SK-N-SH treated with all-trans-retinoic acid at 6 μM for 48 hours (cell line): ENCODE measurements around the gene CCDC59.

Experiments
- ATAC-seq: fragments of 200-7000 bp; cut with Tn5 transposase; 3 replicates; pipeline ENCODE4 v1.9.1; 2020; ENCODE audit warnings: mild to moderate bottlenecking, moderate library complexity
- ARNTL ChIP-seq: fragments of 450-650 bp; formaldehyde crosslinking; IDR thresholded peaks from 2 replicates; pipeline ENCODE4 v1.5.0; 2020; ENCODE audit warnings: low read depth, mild to moderate bottlenecking, moderate library complexity, borderline replicate concordance
- ESRRG ChIP-seq: fragments of 250-450 bp; sonication (Bioruptor Pico); IDR thresholded peaks from 2 replicates; pipeline ENCODE4 v1.6.1; 2021; ENCODE audit warnings: mild to moderate bottlenecking
- GLIS3 ChIP-seq: fragments of 250-450 bp; sonication (Bioruptor Pico); IDR thresholded peaks from 2 replicates; pipeline ENCODE4 v1.5.0; 2020; ENCODE audit warnings: mild to moderate bottlenecking, moderate library complexity
- ISL1 ChIP-seq: fragments of 250-450 bp; sonication (Bioruptor Pico); IDR thresholded peaks from 2 replicates; pipeline ENCODE4 v2.1.2; 2022; ENCODE audit warnings: mild to moderate bottlenecking, moderate library complexity
- OSR1 ChIP-seq: fragments of 250-450 bp; sonication (Bioruptor Pico); IDR thresholded peaks from 2 replicates; pipeline ENCODE4 v1.8.0; 2022; ENCODE audit warnings: moderate library complexity, mild to moderate bottlenecking, inconsistent platforms
- PPARA ChIP-seq: fragments of 250-450 bp; sonication (Bioruptor Pico); IDR thresholded peaks from 2 replicates; pipeline ENCODE4 v1.5.0; 2020; ENCODE audit warnings: mild to moderate bottlenecking, borderline replicate concordance
- RARB ChIP-seq: fragments of 250-450 bp; sonication (Bioruptor Pico); IDR thresholded peaks from 2 replicates; pipeline ENCODE4 v1.8.0; 2021; ENCODE audit warnings: mild to moderate bottlenecking, moderate library complexity
- SNAI2 ChIP-seq: fragments of 250-450 bp; sonication (Bioruptor Pico); IDR thresholded peaks from 2 replicates; pipeline ENCODE4 v1.5.0; 2020; ENCODE audit warnings: mild to moderate bottlenecking, moderate library complexity
- TCF4 ChIP-seq: fragments of 250-450 bp; sonication (Bioruptor Pico); IDR thresholded peaks from 2 replicates; pipeline ENCODE4 v1.8.0; 2021; ENCODE audit warnings: mild to moderate bottlenecking, moderate library complexity, borderline replicate concordance
- TOX ChIP-seq: fragments of 250-450 bp; sonication (Bioruptor Pico); IDR thresholded peaks from 2 replicates; pipeline ENCODE4 v1.8.0; 2021; ENCODE audit warnings: mild to moderate bottlenecking, moderate library complexity, borderline replicate concordance
- ZFP3 ChIP-seq: fragments of 250-450 bp; sonication (Bioruptor Pico); IDR thresholded peaks from 2 replicates; pipeline ENCODE4 v1.5.0; 2020; ENCODE audit warnings: mild to moderate bottlenecking, moderate library complexity
- ZFP30 ChIP-seq: fragments of 450-650 bp; formaldehyde crosslinking; IDR thresholded peaks from 2 replicates; pipeline ENCODE4 v1.5.0; 2022; ENCODE audit warnings: mild to moderate bottlenecking, moderate library complexity
- ZNF565 ChIP-seq: fragments of 450-650 bp; formaldehyde crosslinking; conservative IDR thresholded peaks from 2 replicates; pipeline ENCODE4 v1.5.0; 2020; ENCODE audit warnings: low read depth, mild to moderate bottlenecking, moderate library complexity
- ZNF70 ChIP-seq: fragments of 450-650 bp; formaldehyde crosslinking; IDR thresholded peaks from 2 replicates; pipeline ENCODE4 v1.5.0; 2020; ENCODE audit warnings: mild to moderate bottlenecking, moderate library complexity
- ZNF8 ChIP-seq: fragments of 450-650 bp; formaldehyde crosslinking; IDR thresholded peaks from 2 replicates; pipeline ENCODE4 v1.5.0; 2020; ENCODE audit warnings: mild to moderate bottlenecking, moderate library complexity
- TF ChIP-seq, protein P1 (sequence below): fragments of 250-450 bp; sonication (Bioruptor Pico); IDR thresholded peaks from 2 replicates; pipeline ENCODE4 v1.8.0; 2021; ENCODE audit warnings: low read depth, mild to moderate bottlenecking, moderate library complexity, borderline replicate concordance
- TF ChIP-seq, protein P2 (sequence below): fragments of 250-450 bp; sonication (Bioruptor Pico); IDR thresholded peaks from 2 replicates; pipeline ENCODE4 v1.8.0; 2020; ENCODE audit warnings: mild to moderate bottlenecking, moderate library complexity, borderline replicate concordance
- TF ChIP-seq, protein P3 (sequence below): fragments of 250-450 bp; sonication (Bioruptor Pico); IDR thresholded peaks from 2 replicates; pipeline ENCODE4 v1.5.1; 2021; ENCODE audit warnings: mild to moderate bottlenecking, moderate library complexity
- TF ChIP-seq, protein P4 (sequence below): fragments of 250-450 bp; sonication (Bioruptor Pico); IDR thresholded peaks from 2 replicates; pipeline ENCODE4 v1.5.1; 2020; ENCODE audit warnings: low read depth, mild to moderate bottlenecking, moderate library complexity
- TF ChIP-seq, protein P5 (sequence below): fragments of 250-450 bp; sonication (Bioruptor Pico); IDR thresholded peaks from 2 replicates; pipeline ENCODE4 v1.5.0; 2020; ENCODE audit warnings: mild to moderate bottlenecking, moderate library complexity

Gene CCDC59

DNA sequence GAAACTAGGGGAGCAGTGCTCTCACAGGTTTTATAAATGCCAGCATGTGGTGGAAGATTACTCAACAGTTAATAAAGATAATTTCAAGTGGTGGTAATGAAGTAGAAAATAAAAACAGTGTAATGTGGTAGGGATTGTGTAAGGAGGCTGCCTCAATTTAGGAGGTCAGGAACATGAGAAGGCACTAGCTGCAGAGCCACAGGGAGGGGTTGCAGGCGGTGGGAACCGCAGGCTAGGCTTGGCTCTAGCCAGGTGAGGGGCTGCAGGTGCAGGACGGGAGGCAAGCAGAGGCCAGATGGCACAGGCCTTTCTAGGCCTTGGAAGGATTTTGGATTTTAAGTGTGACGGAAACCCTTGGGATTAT, 910 bp upstream of the CCDC59 start:
- no peak for TF ChIP-seq OSR1 (CRISPR knock-in tag)
- TF ChIP-seq PPARA (CRISPR knock-in tag) = no peak
- no peak for TF ChIP-seq ISL1 (CRISPR knock-in tag)
- TF ChIP-seq RARB = no peak
- TF ChIP-seq TOX (CRISPR knock-in tag) = no peak
- no peak for TF ChIP-seq ZNF8 (CRISPR knock-in tag)
- no peak for TF ChIP-seq ESRRG (CRISPR knock-in tag)
- no peak for TF ChIP-seq ZNF70
- ATAC-seq = peak; percentile 43

DNA sequence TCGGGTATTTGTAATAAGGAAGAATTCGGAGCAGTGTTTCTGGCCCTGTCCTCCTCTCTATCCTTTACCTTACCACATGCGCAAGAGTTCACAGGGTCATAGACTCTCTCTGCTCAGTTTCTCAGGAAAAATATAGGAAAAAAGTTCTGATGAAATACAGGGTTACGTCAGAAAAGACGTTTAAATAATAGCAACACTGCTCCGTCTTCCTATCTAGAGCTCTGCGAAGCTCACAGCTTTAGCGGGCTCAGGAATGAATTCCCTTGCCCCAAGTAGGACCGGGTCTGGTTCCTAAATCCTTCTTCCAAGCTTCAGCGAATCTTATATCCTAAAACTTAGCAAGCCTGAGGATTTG, 365 bp downstream of the CCDC59 start:
- no peak; the same call in 2 of the 3 replicates for ATAC-seq
- TF ChIP-seq, protein P1, sequence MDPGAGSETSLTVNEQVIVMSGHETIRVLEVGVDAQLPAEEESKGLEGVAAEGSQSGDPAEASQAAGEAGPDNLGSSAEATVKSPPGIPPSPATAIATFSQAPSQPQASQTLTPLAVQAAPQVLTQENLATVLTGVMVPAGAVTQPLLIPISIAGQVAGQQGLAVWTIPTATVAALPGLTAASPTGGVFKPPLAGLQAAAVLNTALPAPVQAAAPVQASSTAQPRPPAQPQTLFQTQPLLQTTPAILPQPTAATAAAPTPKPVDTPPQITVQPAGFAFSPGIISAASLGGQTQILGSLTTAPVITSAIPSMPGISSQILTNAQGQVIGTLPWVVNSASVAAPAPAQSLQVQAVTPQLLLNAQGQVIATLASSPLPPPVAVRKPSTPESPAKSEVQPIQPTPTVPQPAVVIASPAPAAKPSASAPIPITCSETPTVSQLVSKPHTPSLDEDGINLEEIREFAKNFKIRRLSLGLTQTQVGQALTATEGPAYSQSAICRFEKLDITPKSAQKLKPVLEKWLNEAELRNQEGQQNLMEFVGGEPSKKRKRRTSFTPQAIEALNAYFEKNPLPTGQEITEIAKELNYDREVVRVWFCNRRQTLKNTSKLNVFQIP (CRISPR knock-in tag) = no peak
- no peak for TF ChIP-seq ZNF565 (CRISPR knock-in tag)
- no peak for TF ChIP-seq PPARA (CRISPR knock-in tag)
- TF ChIP-seq ZNF70 = no peak
- TF ChIP-seq, all 23 proteins: peak for 0

DNA sequence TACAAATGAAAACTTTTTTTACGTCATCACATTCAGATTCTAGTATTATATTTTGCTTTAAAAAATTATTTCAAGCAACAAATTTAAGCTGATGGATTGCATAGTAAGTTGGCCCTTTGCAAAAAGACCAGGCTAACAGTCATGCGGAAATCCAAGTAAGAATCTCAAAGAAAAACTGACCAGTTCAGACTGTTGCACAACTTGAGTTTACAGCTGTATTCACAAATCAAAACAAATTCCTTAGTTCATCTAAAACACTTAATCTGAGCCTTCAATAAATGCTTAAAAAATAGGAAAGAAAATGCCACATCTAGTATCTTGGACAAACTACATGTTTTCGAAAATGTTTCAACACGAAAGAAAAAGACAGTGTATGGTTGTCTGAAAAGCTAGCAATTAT, 847 bp downstream of the CCDC59 start:
- TF ChIP-seq TCF4 (CRISPR knock-in tag) (no peak), ZFP30 (CRISPR knock-in tag) (no peak), ZNF8 (CRISPR knock-in tag) (no peak), SNAI2 (CRISPR knock-in tag) (no peak), GLIS3 (no peak), ZFP3 (CRISPR knock-in tag) (no peak), PPARA (CRISPR knock-in tag) (no peak), TOX (CRISPR knock-in tag) (no peak), ZNF565 (CRISPR knock-in tag) (no peak), ZNF70 (no peak), RARB (no peak), ARNTL (no peak), ESRRG (CRISPR knock-in tag) (no peak), ISL1 (CRISPR knock-in tag) (no peak)
- TF ChIP-seq, protein P2, sequence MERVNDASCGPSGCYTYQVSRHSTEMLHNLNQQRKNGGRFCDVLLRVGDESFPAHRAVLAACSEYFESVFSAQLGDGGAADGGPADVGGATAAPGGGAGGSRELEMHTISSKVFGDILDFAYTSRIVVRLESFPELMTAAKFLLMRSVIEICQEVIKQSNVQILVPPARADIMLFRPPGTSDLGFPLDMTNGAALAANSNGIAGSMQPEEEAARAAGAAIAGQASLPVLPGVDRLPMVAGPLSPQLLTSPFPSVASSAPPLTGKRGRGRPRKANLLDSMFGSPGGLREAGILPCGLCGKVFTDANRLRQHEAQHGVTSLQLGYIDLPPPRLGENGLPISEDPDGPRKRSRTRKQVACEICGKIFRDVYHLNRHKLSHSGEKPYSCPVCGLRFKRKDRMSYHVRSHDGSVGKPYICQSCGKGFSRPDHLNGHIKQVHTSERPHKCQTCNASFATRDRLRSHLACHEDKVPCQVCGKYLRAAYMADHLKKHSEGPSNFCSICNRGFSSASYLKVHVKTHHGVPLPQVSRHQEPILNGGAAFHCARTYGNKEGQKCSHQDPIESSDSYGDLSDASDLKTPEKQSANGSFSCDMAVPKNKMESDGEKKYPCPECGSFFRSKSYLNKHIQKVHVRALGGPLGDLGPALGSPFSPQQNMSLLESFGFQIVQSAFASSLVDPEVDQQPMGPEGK (CRISPR knock-in tag) = no peak
- TF ChIP-seq, protein P1 (CRISPR knock-in tag) = no peak
- TF ChIP-seq, protein P3, sequence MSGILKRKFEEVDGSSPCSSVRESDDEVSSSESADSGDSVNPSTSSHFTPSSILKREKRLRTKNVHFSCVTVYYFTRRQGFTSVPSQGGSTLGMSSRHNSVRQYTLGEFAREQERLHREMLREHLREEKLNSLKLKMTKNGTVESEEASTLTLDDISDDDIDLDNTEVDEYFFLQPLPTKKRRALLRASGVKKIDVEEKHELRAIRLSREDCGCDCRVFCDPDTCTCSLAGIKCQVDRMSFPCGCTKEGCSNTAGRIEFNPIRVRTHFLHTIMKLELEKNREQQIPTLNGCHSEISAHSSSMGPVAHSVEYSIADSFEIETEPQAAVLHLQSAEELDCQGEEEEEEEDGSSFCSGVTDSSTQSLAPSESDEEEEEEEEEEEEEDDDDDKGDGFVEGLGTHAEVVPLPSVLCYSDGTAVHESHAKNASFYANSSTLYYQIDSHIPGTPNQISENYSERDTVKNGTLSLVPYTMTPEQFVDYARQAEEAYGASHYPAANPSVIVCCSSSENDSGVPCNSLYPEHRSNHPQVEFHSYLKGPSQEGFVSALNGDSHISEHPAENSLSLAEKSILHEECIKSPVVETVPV = no peak
- TF ChIP-seq, protein P4, sequence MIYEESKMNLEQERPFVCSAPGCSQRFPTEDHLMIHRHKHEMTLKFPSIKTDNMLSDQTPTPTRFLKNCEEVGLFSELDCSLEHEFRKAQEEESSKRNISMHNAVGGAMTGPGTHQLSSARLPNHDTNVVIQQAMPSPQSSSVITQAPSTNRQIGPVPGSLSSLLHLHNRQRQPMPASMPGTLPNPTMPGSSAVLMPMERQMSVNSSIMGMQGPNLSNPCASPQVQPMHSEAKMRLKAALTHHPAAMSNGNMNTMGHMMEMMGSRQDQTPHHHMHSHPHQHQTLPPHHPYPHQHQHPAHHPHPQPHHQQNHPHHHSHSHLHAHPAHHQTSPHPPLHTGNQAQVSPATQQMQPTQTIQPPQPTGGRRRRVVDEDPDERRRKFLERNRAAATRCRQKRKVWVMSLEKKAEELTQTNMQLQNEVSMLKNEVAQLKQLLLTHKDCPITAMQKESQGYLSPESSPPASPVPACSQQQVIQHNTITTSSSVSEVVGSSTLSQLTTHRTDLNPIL (CRISPR knock-in tag) = no peak
- TF ChIP-seq, protein P5, sequence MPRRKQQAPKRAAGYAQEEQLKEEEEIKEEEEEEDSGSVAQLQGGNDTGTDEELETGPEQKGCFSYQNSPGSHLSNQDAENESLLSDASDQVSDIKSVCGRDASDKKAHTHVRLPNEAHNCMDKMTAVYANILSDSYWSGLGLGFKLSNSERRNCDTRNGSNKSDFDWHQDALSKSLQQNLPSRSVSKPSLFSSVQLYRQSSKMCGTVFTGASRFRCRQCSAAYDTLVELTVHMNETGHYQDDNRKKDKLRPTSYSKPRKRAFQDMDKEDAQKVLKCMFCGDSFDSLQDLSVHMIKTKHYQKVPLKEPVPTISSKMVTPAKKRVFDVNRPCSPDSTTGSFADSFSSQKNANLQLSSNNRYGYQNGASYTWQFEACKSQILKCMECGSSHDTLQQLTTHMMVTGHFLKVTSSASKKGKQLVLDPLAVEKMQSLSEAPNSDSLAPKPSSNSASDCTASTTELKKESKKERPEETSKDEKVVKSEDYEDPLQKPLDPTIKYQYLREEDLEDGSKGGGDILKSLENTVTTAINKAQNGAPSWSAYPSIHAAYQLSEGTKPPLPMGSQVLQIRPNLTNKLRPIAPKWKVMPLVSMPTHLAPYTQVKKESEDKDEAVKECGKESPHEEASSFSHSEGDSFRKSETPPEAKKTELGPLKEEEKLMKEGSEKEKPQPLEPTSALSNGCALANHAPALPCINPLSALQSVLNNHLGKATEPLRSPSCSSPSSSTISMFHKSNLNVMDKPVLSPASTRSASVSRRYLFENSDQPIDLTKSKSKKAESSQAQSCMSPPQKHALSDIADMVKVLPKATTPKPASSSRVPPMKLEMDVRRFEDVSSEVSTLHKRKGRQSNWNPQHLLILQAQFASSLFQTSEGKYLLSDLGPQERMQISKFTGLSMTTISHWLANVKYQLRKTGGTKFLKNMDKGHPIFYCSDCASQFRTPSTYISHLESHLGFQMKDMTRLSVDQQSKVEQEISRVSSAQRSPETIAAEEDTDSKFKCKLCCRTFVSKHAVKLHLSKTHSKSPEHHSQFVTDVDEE = no peak
- ATAC-seq = no peak
